ENCODE results near the gene USP5.
"Not testable (repeated sequence)": the region's sequence is repeated elsewhere in the genome, so short reads cannot be mapped to it uniquely, and the experiment has no call there.

Gene USP5

GRCh38 chr12:6866163-6866919 is 14.4 kb downstream of the USP5 start:
- no peak for DNase-seq (ENCODE audit: low spot score)

- no peak for DNase-seq (ENCODE audit: low spot score)
Measured at GRCh38 chr12:6866920-6867412, 15.0 kb downstream of the USP5 start.

- DNase-seq (ENCODE audit: low spot score): peak; percentile 92
Measured at GRCh38 chr12:6867413-6868210, 15.7 kb downstream of the USP5 start, which contains the start of gene TPI1. TSS of gene TPI1 (plus strand) at chr12:6867531. CDS start at chr12:6867567, 36 bp downstream.

GRCh38 chr12:6868211-6869048 is 16.5 kb downstream of the USP5 start:
- no peak for DNase-seq (ENCODE audit: low spot score)

- DNase-seq (ENCODE audit: low spot score): peak; percentile 81
Measured at GRCh38 chr12:6869049-6870021, 17.4 kb downstream of the USP5 start.

- not testable (repeated sequence) for DNase-seq (ENCODE audit: low spot score)
Measured at GRCh38 chr12:6870304-6870703, 18.4 kb downstream of the USP5 start.

GRCh38 chr12:6871052-6871957 is 19.4 kb downstream of the USP5 start:
- peak; percentile 81 for DNase-seq (ENCODE audit: low spot score)

GRCh38 chr12:6872073-6873048 is 20.4 kb downstream of the USP5 start:
- DNase-seq (ENCODE audit: low spot score): peak; percentile 85

GRCh38 chr12:6873094-6874014 is 21.4 kb downstream of the USP5 start, which contains the start of gene SPSB2:
TSS of gene SPSB2 (minus strand) at chr12:6873303. CDS start at chr12:6872901, 402 bp downstream.
- peak; percentile 98 for DNase-seq (ENCODE audit: low spot score)

GRCh38 chr12:6874015-6874368 is 22.0 kb downstream of the USP5 start:
- DNase-seq (ENCODE audit: low spot score): not testable (repeated sequence)

- not testable (repeated sequence) for DNase-seq (ENCODE audit: low spot score)
Measured at GRCh38 chr12:6879824-6880223, 27.9 kb downstream of the USP5 start.

- DNase-seq (ENCODE audit: low spot score): no peak
Measured at GRCh38 chr12:6883252-6883651, 31.3 kb downstream of the USP5 start.

- DNase-seq (ENCODE audit: low spot score): no peak
Measured at GRCh38 chr12:6883683-6884082, 31.7 kb downstream of the USP5 start.

- DNase-seq (ENCODE audit: low spot score): no peak
Measured at GRCh38 chr12:6884539-6884938, 32.6 kb downstream of the USP5 start.

- DNase-seq (ENCODE audit: low spot score): not testable (repeated sequence)
Measured at GRCh38 chr12:6886206-6886999, 34.5 kb downstream of the USP5 start.

GRCh38 chr12:6887460-6887859 is 35.5 kb downstream of the USP5 start:
- no peak for DNase-seq (ENCODE audit: low spot score)

GRCh38 chr12:6888360-6888759 is 36.4 kb downstream of the USP5 start:
- DNase-seq (ENCODE audit: low spot score): no peak

All from LoVo (cell line).